ENCODE results near the gene ST14.

ST14 gene

GRCh38 chr11:130188047-130188446 lies 28.5 kb downstream of the ST14 start:
- TF ChIP-seq, protein P1, sequence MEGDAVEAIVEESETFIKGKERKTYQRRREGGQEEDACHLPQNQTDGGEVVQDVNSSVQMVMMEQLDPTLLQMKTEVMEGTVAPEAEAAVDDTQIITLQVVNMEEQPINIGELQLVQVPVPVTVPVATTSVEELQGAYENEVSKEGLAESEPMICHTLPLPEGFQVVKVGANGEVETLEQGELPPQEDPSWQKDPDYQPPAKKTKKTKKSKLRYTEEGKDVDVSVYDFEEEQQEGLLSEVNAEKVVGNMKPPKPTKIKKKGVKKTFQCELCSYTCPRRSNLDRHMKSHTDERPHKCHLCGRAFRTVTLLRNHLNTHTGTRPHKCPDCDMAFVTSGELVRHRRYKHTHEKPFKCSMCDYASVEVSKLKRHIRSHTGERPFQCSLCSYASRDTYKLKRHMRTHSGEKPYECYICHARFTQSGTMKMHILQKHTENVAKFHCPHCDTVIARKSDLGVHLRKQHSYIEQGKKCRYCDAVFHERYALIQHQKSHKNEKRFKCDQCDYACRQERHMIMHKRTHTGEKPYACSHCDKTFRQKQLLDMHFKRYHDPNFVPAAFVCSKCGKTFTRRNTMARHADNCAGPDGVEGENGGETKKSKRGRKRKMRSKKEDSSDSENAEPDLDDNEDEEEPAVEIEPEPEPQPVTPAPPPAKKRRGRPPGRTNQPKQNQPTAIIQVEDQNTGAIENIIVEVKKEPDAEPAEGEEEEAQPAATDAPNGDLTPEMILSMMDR (IDR thresholded peaks at IDR 0.05; ENCODE audit: unreplicated experiment in 3 of 3): no peak
- Mint-ChIP-seq H3K9me3 (no peaks in the 10 kb centered on the region), H3K4me1 (peaks cover 4% of the 10 kb centered on the region), H3K36me3 (ENCODE audit: low read depth) (no peaks in the 10 kb centered on the region), H3K4me3 (no peak overlapping the region), H3K27ac (no peak overlapping the region), H3K27me3 (ENCODE audit: low read depth) (peaks cover 3% of the 10 kb centered on the region)

DNA sequence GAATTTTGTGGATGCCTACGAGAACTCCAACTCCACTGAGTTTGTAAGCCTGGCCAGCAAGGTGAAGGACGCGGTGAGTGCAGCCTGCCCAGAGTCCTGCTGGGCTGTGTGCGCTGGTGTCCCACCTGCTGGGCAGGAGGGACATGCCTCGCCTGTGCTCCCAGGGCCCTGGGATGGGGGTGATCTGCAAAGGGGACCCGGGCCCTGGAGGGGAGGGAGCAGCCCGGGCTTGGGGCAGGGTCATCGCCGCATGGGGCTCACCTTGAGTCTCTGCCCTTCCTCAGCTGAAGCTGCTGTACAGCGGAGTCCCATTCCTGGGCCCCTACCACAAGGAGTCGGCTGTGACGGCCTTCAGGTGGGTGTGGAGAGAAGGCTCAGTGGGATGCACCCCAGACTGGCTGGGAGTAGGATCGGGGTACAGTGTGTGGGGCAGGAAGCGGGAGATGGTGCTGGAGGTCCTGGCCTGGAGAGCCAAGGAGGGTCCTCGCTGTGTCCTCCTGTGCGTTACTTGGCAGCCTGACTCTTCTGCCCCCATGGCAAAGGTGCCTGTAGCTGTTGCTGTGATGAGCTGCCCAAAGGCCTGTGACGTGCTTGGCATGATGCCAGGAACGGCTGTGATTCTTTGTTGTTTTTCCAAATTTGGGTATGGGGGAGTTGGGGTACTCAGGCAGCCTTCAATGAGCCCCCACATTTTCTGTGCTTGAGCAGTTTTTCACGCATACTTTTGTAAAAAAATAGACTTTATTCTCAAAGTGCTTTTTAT lies 29.2 kb downstream of the ST14 start:
- Mint-ChIP-seq H3K36me3 (ENCODE audit: low read depth) (no peaks in the 10 kb centered on the region), H3K4me1 (peaks cover under 1% of the 10 kb centered on the region), H3K4me3 (no peak overlapping the region), H3K27ac (no peak overlapping the region), H3K9me3 (no peaks in the 10 kb centered on the region), H3K27me3 (ENCODE audit: low read depth) (peaks cover 7% of the 10 kb centered on the region)
- TF ChIP-seq, protein P1 (IDR thresholded peaks at IDR 0.05; ENCODE audit: unreplicated experiment in 3 of 3): no peak

GRCh38 chr11:130189492-130190210 lies 30.1 kb downstream of the ST14 start:
- Mint-ChIP-seq H3K9me3 (no peaks in the 10 kb centered on the region), H3K27ac (no peak overlapping the region), H3K27me3 (ENCODE audit: low read depth) (peaks cover 7% of the 10 kb centered on the region), H3K36me3 (ENCODE audit: low read depth) (no peaks in the 10 kb centered on the region), H3K4me1 (no peaks in the 10 kb centered on the region), H3K4me3 (no peak overlapping the region)
- TF ChIP-seq, protein P1 (IDR thresholded peaks at IDR 0.05; ENCODE audit: unreplicated experiment in 3 of 3): no peak

DNA sequence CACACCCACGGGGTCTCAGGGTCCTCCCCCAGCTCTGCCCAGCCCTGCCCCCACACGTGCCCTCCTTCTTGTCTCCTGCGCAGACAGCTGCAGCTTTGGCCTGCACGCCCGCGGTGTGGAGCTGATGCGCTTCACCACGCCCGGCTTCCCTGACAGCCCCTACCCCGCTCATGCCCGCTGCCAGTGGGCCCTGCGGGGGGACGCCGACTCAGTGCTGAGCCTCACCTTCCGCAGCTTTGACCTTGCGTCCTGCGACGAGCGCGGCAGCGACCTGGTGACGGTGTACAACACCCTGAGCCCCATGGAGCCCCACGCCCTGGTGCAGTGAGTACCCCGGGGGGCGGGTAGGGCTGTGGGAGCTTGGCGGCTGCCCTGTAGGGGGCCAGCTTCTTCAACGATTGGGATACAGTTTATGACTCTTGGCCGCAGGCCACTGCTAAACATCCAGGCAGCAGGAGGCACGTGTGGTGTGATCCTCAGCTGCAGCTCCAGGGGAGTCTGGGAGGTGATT lies 30.8 kb downstream of the ST14 start:
- Mint-ChIP-seq H3K27ac (no peak overlapping the region), H3K4me3 (no peak overlapping the region), H3K27me3 (ENCODE audit: low read depth) (peaks cover 7% of the 10 kb centered on the region), H3K4me1 (no peaks in the 10 kb centered on the region), H3K9me3 (no peaks in the 10 kb centered on the region), H3K36me3 (ENCODE audit: low read depth) (no peaks in the 10 kb centered on the region)
- TF ChIP-seq, protein P1 (IDR thresholded peaks at IDR 0.05; ENCODE audit: unreplicated experiment in 3 of 3): no peak

DNA sequence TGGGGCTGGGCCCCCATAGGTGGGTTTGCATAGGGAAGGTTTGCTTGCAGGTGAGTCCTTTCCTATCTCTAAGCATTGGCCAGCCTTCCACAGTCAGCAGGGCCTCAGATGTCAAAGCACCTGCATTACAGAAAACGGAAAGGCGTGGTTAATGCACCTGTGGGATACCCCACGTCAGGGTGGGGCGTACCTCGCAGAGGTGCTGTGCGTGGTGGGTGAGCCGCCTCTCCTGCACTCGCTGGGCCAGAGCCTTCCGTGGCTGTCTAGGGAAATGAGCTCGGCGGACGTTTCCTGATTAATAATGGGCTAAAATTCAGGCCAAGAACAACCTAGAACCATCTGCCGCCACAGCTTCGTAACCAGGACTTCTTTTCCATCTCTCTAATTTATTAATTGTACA lies 32.3 kb downstream of the ST14 start:
- H3K4me1 Mint-ChIP-seq: no peaks in the 10 kb centered on the region
- H3K27ac Mint-ChIP-seq: peak overlapping the region in 1 of 3 experiments; percentile 32
- no peak overlapping the region for H3K4me3 Mint-ChIP-seq
- peaks cover 13% of the 10 kb centered on the region for H3K27me3 Mint-ChIP-seq (ENCODE audit: low read depth)
- TF ChIP-seq, protein P1 (IDR thresholded peaks at IDR 0.05; ENCODE audit: unreplicated experiment in 3 of 3): no peak
- H3K9me3 Mint-ChIP-seq: no peaks in the 10 kb centered on the region
- no peaks in the 10 kb centered on the region for H3K36me3 Mint-ChIP-seq (ENCODE audit: low read depth)

Data from nephron (organoid).